Ishikawa (cell line): Measurements from ENCODE around the gene TOR1B.

Experiments
- CEBPB ChIP-seq: IDR thresholded peaks from 2 replicates; pipeline ENCODE4 v1.6.1; 2012
- CREB1 ChIP-seq: IDR thresholded peaks from 2 replicates; pipeline ENCODE4 v1.6.1; 2012; ENCODE audit warnings: low read depth
- EP300 ChIP-seq: IDR thresholded peaks from 2 replicates; pipeline ENCODE4 v1.6.1; 2012; ENCODE audit warnings: borderline replicate concordance
- FOXM1 ChIP-seq: IDR thresholded peaks from 2 replicates; pipeline ENCODE4 v1.6.1; 2012; ENCODE audit warnings: low read depth, borderline replicate concordance
- MAX ChIP-seq: IDR thresholded peaks from 2 replicates; pipeline ENCODE4 v1.6.1; 2012
- RAD21 ChIP-seq: IDR thresholded peaks from 2 replicates; pipeline ENCODE4 v1.6.1; 2012; ENCODE audit warnings: low read depth
- TAF1 ChIP-seq: IDR thresholded peaks from 2 replicates; pipeline ENCODE4 v1.6.1; 2012; ENCODE audit warnings: low read depth, mild to moderate bottlenecking
- TCF12 ChIP-seq: IDR thresholded peaks from 2 replicates; pipeline ENCODE4 v1.6.1; 2012; ENCODE audit warnings: low read depth
- TEAD4 ChIP-seq: IDR thresholded peaks from 2 replicates; pipeline ENCODE4 v1.6.1; 2012
- YY1 ChIP-seq: IDR thresholded peaks from 2 replicates; pipeline ENCODE4 v1.6.1; 2012; ENCODE audit warnings: low read depth
- ZBTB7A ChIP-seq: IDR thresholded peaks from 2 replicates; pipeline ENCODE4 v1.6.1; 2012; ENCODE audit warnings: low read depth
- TF ChIP-seq, protein P1 (sequence below): IDR thresholded peaks from 2 replicates; pipeline ENCODE4 v1.6.1; 2012; ENCODE audit warnings: low read depth, mild to moderate bottlenecking

- TF ChIP-seq YY1 (peak; percentile 51; the same call in 1 of the 2 replicates), RAD21 (no peak), TAF1 (peak; percentile 83), FOXM1 (no peak), CEBPB (no peak), TCF12 (no peak; the same call in 1 of the 2 replicates), EP300 (no peak), CREB1 (peak; percentile 85), MAX (peak; percentile 34), ZBTB7A (no peak), TEAD4 (no peak)
- TF ChIP-seq, protein P1, sequence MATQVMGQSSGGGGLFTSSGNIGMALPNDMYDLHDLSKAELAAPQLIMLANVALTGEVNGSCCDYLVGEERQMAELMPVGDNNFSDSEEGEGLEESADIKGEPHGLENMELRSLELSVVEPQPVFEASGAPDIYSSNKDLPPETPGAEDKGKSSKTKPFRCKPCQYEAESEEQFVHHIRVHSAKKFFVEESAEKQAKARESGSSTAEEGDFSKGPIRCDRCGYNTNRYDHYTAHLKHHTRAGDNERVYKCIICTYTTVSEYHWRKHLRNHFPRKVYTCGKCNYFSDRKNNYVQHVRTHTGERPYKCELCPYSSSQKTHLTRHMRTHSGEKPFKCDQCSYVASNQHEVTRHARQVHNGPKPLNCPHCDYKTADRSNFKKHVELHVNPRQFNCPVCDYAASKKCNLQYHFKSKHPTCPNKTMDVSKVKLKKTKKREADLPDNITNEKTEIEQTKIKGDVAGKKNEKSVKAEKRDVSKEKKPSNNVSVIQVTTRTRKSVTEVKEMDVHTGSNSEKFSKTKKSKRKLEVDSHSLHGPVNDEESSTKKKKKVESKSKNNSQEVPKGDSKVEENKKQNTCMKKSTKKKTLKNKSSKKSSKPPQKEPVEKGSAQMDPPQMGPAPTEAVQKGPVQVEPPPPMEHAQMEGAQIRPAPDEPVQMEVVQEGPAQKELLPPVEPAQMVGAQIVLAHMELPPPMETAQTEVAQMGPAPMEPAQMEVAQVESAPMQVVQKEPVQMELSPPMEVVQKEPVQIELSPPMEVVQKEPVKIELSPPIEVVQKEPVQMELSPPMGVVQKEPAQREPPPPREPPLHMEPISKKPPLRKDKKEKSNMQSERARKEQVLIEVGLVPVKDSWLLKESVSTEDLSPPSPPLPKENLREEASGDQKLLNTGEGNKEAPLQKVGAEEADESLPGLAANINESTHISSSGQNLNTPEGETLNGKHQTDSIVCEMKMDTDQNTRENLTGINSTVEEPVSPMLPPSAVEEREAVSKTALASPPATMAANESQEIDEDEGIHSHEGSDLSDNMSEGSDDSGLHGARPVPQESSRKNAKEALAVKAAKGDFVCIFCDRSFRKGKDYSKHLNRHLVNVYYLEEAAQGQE: no peak
Observed at GRCh38 chr9:129835128-129835859, 32.3 kb downstream of the TOR1B start, which contains the start of the genes C9orf78 and USP20.
